Mesenteric fat pad (tissue), 1 donor: Measurements from ENCODE around the gene RPRM. TPM values are rescaled to one million over a fixed set of nuclear protein-coding genes. Genes with fewer than 3 reads are reported as not detected.
"Not testable (repeated sequence)": the region's sequence is repeated elsewhere in the genome, so short reads cannot be mapped to it uniquely, and the experiment has no call there.

Experiments used
- DNase-seq: peaks from one replicate; pipeline ENCODE4 v3.0.0-alpha.2; 2020; ENCODE audit warnings: low spot score
- long read RNA-seq: library from polyadenylated mRNA; unstranded; transcript quantifications from one replicate; pipeline ENCODE4 v2.0.0, GENCODE V29; 2020
- total RNA-seq: library from RNA; stranded (reverse); fragmentation: NEBNext Ultra II Directional; extraction: Animal tissue kit (Norgen Biotek cat#: 25700); gene quantifications from one replicate; pipeline ENCODE4 v1.2.1, GENCODE V29; 2021
- donor health status: DM: yes; HTN: yes; CAD: no.

Gene RPRM
- total RNA-seq = 0.22 TPM
- long read RNA-seq = 0 reads

- DNase-seq = peak; percentile 92
Observed at GRCh38 chr2:153478289-153479261, at the start of gene RPRM. Gene RPRM, minus strand, starts transcription at chr2:153478762. Its CDS starts 197 bp downstream, at chr2:153478565.

- DNase-seq = no peak
Observed at GRCh38 chr2:153519257-153519875, 40.8 kb upstream of the RPRM start.

GRCh38 chr2:153512331-153512730, 33.8 kb upstream of the RPRM start:
- no peak for DNase-seq

GRCh38 chr2:153510996-153511395, 32.4 kb upstream of the RPRM start:
- DNase-seq = no peak

GRCh38 chr2:153509133-153509532, 30.6 kb upstream of the RPRM start:
- DNase-seq = no peak

GRCh38 chr2:153506499-153506898, 27.9 kb upstream of the RPRM start:
- DNase-seq = not testable (repeated sequence)

GRCh38 chr2:153499439-153499838, 20.9 kb upstream of the RPRM start:
- DNase-seq = no peak

- DNase-seq = no peak
Observed at GRCh38 chr2:153497938-153498629, 19.5 kb upstream of the RPRM start.

- no peak for DNase-seq
Observed at GRCh38 chr2:153495725-153496124, 17.2 kb upstream of the RPRM start.

GRCh38 chr2:153488072-153488471, 9.5 kb upstream of the RPRM start:
- DNase-seq = no peak

- no peak for DNase-seq
Observed at GRCh38 chr2:153487448-153487847, 8.9 kb upstream of the RPRM start.

- DNase-seq = no peak
Observed at GRCh38 chr2:153479573-153479972, 1.0 kb upstream of the RPRM start.

GRCh38 chr2:153477636-153478288, 800 bp downstream of the RPRM start:
- no peak for DNase-seq

GRCh38 chr2:153476816-153477635, 1.5 kb downstream of the RPRM start:
- no peak for DNase-seq

- DNase-seq = no peak
Observed at GRCh38 chr2:153476491-153476815, 2.1 kb downstream of the RPRM start.

GRCh38 chr2:153474876-153475435, 3.6 kb downstream of the RPRM start:
- no peak for DNase-seq

GRCh38 chr2:153474407-153474806, 4.2 kb downstream of the RPRM start:
- DNase-seq = no peak

GRCh38 chr2:153470867-153471266, 7.7 kb downstream of the RPRM start:
- DNase-seq = no peak

- DNase-seq = no peak
Observed at GRCh38 chr2:153464395-153464794, 14.2 kb downstream of the RPRM start.

- no peak for DNase-seq
Observed at GRCh38 chr2:153462338-153462859, 16.2 kb downstream of the RPRM start.
